Choroid plexus epithelial cell (primary cell): ENCODE data around the gene SNRNP70.
"Not testable (repeated sequence)": the region's sequence is repeated elsewhere in the genome, so short reads cannot be mapped to it uniquely, and the experiment has no call there.

Experiments
- DNase-seq: peaks from one replicate; pipeline ENCODE4 v3.0.0-alpha.2; 2010; ENCODE audit warnings: low read depth
- H3K4me3 ChIP-seq: 2 replicates; pipeline ENCODE4 v1.5.1; 2011; ENCODE audit warnings: low read depth, mild to moderate bottlenecking, control low read depth, low read length, moderate library complexity
- TF ChIP-seq, protein P1 (sequence below): conservative IDR thresholded peaks from 2 replicates; pipeline ENCODE4 v1.5.1; 2011; ENCODE audit warnings: low read depth, mild to moderate bottlenecking, control low read depth, inconsistent platforms, low read length, moderate library complexity

The SNRNP70 gene

DNA sequence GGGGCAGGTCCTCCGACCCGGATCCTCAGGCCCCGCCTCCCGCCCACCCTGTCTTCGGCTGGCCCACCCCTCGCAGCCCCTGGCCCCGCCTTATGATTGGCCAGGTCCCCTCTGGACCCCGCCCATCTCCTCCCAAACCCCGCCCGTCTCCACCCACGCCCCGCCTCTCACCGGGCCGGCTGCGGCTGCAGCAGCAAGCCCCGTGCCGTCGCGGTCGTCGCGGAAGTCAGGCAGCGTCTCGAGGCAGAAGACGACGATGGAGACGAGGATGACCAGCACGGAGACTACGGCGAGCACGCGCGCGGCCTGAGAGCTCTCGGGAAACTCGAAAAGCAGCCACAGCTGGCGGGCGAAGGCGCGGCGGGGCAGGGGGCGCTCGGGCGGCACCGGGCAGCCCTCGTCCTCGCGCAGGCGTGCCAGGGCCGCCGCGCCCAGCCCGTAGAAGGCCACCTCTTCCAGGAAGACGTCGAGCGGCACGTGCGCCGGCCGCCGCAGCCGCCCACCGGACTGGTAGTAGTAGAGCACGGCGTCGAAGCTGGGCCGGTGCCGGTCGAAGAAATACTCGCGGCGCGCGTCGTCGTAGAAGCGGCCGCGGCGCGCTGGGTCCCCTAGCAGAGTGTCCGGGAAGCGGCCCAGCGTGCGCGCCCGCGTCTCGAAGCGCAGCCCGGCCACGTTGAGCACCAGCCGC is 13.2 kb upstream of the SNRNP70 start:
- TF ChIP-seq, protein P1, sequence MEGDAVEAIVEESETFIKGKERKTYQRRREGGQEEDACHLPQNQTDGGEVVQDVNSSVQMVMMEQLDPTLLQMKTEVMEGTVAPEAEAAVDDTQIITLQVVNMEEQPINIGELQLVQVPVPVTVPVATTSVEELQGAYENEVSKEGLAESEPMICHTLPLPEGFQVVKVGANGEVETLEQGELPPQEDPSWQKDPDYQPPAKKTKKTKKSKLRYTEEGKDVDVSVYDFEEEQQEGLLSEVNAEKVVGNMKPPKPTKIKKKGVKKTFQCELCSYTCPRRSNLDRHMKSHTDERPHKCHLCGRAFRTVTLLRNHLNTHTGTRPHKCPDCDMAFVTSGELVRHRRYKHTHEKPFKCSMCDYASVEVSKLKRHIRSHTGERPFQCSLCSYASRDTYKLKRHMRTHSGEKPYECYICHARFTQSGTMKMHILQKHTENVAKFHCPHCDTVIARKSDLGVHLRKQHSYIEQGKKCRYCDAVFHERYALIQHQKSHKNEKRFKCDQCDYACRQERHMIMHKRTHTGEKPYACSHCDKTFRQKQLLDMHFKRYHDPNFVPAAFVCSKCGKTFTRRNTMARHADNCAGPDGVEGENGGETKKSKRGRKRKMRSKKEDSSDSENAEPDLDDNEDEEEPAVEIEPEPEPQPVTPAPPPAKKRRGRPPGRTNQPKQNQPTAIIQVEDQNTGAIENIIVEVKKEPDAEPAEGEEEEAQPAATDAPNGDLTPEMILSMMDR, result no peak
- DNase-seq, result no peak
- no peak overlapping the region for H3K4me3 ChIP-seq

DNA sequence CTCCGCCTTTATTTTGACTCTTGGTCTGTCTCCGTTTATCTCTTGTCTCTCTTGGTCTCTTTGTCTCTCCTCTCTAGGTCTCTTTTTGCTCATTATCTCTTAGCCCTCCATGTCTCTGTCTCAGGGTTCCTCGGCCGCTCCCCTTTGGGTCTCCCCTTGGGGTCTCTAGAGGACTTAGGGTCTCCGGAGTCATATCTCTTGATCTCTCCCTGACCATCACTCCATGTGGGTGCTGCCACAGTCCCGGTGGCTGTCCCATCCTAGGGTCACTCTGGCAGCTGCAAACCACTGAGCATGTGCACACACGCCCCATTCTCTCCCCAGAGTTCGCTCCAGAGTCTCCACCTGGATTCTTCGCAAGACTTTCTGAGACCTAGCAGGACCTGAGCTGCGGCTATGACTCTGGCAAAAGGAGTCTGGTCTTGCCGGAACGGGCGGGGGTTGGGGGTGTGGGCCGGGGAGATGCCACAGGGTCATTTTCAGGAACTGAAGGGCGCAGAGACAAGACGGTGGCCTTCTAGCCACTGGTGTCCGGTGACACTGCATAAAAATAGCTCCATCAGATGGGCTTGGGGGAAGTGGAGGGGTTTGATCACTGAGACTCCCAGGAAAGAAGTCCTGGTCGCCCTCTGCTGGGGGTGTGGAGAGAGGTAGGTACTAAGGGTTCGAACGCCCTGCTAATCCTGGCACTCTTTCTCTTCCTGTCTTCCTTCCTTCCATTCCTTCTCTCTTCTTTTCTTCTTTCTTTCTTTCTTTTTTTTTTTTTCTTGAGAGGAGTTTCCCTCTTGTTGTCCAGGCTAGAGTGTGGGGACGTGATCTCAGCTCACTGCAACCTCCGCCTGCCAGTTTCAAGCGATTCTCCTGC is 11.5 kb upstream of the SNRNP70 start:
- no peak overlapping the region for H3K4me3 ChIP-seq
- TF ChIP-seq, protein P1, result peak; percentile 49
- no peak for DNase-seq

DNA sequence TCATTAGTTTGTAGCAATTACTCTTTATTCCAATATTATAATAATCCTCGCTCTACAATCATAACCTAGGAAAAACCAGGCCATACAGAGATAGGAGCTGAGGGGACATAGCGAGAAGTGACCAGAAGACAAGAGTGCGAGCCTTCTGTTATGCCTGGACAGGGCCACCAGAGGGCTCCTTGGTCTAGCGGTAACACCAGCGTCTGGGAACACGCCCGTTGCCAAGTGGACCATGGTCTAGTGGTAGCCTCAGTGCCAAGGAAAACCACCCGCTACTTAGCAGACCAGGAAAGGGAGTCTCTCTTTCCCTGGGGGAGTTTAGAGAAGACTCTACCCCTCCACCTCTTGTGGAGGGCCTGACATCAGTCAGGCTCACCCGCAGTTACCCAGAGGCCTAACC is 10.4 kb upstream of the SNRNP70 start:
- not testable (repeated sequence) for H3K4me3 ChIP-seq
- DNase-seq, result peak; percentile 62
- TF ChIP-seq, protein P1, result peak; percentile 65

DNA sequence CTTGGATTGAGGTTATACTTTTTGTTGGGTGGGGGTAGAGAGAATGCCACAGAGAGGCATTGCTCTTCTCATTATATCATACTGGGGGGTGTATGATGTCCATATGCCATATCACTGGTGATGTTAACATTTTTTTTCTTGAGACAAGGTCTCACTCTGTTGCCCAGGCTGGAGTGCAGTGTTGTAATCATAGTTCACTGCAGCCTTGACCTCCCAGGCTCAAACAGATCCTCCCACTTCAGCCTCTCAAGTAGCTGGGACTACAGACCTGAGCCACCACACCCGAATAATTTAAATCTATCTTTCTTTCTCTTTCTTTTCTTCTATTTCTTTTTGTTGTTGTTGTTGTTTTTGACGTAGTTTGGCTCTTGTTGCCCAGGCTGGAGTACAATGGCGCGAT is 4.9 kb upstream of the SNRNP70 start:
- no peak overlapping the region for H3K4me3 ChIP-seq
- TF ChIP-seq, protein P1, result no peak
- DNase-seq, result no peak

DNA sequence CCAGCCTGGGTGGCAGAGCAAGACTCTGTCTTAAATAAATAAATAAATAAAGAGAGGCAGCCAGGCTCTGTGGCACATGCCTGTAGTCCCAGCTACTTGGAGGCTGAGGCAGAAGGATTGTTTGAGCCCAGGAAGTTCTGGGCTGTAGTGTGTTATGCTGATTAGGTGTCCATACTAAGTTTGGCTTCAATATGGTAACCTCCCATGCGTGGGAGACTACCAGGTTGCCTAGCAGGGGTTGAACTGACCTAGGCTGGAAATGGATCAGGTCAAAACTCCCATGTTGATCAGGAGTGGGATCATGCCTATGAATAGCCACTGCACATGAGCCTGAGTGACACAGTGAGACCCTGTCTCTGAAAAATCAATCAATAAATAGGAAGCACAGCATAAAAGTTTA is 4.0 kb upstream of the SNRNP70 start:
- H3K4me3 ChIP-seq, result no peak overlapping the region
- TF ChIP-seq, protein P1, result no peak
- no peak for DNase-seq

DNA sequence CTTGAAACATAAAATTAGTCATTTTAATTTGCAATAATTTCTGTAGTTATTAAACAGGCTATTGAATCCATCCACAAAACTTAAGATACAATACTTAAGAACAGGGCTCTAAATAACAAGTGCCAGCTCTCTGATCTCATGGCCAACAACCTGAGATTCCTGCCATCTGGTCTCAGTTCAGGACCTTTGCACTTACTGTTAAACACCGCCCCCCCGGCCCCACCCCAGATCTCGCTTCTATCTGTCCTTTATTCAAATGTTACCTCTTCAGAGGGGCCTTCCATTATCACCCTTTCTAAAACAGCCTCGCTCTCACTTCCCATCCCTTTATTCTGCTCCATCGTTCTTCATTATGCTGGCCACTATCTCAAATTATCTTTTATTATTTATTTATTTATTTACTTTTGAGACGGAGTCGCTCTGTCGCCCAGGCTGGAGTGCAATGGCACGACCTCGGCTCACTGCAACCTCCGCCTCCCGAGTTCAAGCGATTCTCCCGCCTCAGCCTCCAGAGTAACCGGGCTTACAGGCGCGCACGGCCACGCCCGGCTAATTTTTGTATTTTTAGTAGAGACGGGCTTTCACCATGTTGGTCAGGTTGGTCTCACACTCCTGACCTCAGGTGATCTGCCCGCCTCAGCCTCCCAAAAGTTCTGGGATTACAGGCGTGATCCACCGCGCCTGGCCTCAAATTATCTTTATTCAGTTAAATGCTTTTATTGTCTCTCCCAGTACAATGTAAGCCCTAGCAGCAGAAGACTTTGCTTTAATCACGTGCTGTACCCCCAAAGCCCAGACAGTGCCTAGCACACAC is 838 bp upstream of the SNRNP70 start:
- peak overlapping the region; percentile 74 for H3K4me3 ChIP-seq
- TF ChIP-seq, protein P1, result no peak
- DNase-seq, result no peak
